NCI-H526 treated with DMSO at 0.1 percent for 48 hours (cell line): ENCODE results near the gene RYR1.
"Not testable (repeated sequence)": the region's sequence is repeated elsewhere in the genome, so short reads cannot be mapped to it uniquely, and the experiment has no call there.

ENCODE experiments used
- DNase-seq: peaks from one replicate; lab custom pipeline; 2025; lab: John Stamatoyannopoulos, UW

The RYR1 gene

GRCh38 chr19:38538793-38539528 lies 105.5 kb downstream of the RYR1 start:
- no peak for DNase-seq

GRCh38 chr19:38539751-38540150 lies 106.3 kb downstream of the RYR1 start:
- DNase-seq: no peak

GRCh38 chr19:38542040-38542439 lies 108.5 kb downstream of the RYR1 start:
- no peak for DNase-seq

GRCh38 chr19:38543286-38543806 lies 109.9 kb downstream of the RYR1 start:
- DNase-seq: no peak

DNA sequence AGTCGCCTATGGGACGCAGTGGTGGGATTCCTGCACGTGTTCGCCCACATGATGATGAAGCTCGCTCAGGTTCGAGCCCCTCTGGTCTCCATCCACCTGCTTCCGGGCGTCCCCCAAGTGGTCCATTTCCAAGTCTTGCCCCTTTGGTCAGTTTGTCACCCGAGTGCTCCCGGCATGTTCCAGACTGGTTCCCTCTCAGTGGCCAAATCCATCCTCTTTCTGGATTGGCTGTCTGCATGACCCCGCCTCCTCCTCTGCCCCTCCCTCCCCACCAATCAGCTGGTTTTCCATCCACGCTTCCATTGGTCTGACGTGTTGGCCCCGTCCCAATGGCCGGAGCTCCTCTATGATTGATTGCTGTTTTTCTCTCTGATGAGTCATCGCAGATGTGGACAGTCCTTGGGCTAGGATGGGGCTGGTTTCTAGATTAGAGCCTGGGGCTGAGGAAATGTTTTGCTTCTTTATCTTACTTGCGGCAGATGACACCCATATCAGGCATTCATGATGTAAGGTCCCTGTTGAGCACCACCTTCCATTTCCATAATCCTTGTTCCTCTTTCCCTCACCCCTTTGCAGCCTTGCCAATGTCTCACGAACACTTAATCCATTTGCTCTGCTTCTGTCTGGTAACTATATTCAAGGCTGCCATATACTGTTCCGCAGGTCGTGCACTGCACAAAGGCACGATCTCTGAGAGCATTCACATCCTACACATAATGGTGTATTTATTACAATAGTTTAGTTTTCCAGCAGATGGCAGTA lies 110.5 kb downstream of the RYR1 start:
- DNase-seq: peak; percentile 68

DNA sequence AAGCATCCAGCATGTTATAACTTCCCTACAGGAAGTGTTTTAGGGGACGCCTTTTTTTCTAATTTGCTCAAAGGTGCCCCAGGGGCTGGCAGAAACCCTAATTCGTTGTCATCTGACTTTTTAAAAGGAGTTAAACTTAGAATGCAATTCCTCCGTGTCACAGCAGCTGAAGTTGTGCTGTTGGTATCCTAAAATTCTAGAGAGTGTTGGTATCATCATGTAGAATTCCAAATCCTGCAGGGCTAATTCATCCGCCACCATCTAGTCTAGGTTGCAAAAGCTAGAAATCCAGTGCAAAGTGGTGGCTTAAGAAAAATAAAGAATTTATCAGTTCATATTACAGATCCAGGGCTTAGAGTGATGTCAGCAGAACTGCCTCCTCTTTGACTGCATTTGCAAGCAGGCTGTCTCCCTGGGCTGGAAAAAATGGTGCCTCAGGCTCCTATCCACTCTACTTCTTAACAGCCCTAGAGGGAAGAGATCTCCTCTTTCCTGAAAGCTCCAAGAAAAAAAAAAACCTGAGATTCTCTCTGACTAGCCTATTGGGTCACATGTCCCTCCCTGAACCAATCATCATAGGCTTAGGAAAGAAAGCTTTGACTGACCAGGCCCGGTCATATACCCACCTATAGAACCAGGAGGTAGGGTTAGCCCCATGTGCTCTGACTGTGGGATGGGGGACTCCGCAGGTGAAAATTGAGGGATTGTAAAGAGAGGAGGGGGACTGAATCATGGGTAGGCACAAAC lies 111.3 kb downstream of the RYR1 start:
- no peak for DNase-seq

DNA sequence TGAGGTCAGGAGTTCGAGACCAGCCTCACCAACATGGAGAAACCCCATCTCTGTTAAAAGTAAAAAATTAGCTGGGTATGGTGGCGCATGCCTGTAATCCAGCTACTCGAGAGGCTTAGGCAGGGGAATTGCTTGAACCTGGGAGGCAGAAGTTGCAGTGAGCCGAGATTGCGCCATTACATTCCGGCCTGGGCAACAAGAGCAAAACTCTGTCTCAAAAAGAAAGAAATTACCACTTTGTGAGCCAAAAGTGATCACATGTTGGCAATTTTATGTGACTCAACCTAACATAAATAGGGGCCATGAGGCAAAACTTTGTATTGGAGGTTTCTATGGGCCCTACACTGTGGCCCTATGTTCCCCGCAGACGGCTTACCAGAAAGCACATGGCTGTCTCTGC lies 112.1 kb downstream of the RYR1 start:
- DNase-seq: no peak

DNA sequence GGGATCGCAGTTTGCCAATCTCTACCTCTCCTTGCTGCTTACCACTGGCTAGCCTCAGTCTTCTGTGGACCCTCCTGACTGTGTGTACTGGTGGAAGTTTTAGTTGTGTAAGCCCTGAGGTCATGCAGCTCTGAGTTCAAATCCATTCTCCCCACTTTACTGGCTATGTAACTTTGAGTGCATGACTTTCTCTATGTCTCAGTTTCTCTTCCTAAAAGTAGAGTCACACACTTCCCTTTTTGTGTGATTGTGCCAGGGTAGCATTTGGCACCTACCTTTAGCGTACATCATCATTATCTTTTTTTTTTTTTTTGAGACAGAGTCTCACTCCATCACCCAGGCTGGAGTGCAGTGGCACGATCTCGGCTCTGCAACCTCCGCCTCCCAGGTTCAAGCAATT lies 113.9 kb downstream of the RYR1 start:
- no peak for DNase-seq

GRCh38 chr19:38549061-38549460 lies 115.6 kb downstream of the RYR1 start:
- no peak for DNase-seq

GRCh38 chr19:38549942-38550341 lies 116.5 kb downstream of the RYR1 start:
- no peak for DNase-seq

GRCh38 chr19:38550376-38550775 lies 116.9 kb downstream of the RYR1 start:
- DNase-seq: no peak

DNA sequence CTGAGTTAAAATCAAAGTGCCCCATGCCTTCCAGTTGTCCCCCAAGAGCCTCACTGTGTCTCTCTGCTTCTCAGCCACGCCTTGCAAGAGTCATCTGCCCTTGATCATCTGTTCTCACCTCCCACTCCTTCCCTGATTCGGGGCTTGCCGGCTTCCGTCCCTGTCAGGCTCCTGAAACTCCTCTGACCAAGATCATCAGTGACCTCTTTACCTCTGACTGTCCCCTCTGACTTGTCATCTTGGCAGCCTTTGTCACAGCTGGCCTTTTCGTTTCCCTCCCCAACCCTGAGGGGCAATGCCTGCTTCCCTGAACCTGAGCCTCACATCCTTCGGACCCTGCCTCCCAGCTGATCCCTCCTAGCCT lies 117.9 kb downstream of the RYR1 start:
- DNase-seq: no peak

DNA sequence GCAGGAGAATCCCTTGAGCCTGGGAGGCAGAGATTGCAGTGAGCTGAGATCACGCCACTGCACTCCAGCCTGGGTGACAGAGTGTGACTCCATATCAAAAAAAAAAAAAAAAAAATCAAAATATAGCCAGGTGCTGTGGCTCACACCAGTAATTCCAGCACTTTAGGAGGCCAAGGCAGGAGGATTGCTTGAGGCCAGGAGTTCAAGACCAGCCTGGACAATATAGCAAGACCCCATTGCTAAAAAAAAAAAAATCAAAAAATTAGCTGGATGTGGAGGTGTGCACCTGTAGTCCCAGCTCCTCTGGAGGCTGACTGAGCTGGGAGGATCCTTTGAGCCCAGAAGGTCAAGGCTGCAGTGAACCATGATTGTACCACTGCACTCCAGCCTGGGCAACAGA lies 119.7 kb downstream of the RYR1 start:
- not testable (repeated sequence) for DNase-seq

DNA sequence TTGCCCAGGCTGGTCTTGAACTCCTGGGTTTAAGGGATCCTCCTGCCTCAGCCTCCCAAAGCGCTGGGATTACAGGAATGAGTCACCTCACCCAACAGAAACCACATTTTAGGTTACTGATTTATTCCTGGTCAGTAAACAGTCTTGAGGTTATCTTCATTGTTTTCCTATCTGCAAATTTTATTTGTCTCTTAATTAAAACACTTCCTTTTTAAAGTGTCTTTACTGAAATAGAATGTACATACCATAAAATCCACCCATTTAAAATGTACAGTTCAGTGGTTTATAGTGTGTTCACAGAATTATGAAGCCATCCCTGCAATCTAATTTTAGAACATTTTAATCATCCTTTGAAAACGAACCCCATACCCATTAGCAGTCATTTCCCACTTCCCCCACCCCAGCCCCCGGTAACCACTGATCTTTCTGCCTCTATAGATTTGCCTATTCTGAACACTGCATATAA lies 121.2 kb downstream of the RYR1 start:
- no peak for DNase-seq

GRCh38 chr19:38555200-38555599 lies 121.7 kb downstream of the RYR1 start:
- no peak for DNase-seq

- no peak for DNase-seq
These were observed 123.2 kb downstream of the RYR1 start for GRCh38 chr19:38556521-38557174.

- no peak for DNase-seq
These were observed 123.8 kb downstream of the RYR1 start for GRCh38 chr19:38557205-38557799.

DNA sequence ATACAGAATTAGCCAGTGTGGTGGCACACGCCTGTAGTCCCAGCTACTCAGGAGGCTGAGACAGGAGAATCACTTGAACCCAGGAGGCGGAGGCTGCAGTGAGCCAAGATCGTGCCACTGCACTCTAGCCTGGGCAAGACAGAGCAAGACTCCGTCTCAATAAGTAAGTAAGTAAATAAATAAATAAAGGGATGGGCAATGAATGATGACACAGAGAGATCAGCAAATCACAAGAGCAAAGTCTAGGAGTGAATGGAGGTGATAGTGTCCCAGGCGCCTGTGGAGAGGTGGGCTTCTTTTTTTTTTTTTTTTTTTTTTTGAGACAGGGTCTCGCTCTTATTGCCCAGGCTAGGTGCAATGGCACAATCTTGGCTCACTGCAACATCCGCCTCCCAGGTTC lies 125.4 kb downstream of the RYR1 start:
- DNase-seq: not testable (repeated sequence)

DNA sequence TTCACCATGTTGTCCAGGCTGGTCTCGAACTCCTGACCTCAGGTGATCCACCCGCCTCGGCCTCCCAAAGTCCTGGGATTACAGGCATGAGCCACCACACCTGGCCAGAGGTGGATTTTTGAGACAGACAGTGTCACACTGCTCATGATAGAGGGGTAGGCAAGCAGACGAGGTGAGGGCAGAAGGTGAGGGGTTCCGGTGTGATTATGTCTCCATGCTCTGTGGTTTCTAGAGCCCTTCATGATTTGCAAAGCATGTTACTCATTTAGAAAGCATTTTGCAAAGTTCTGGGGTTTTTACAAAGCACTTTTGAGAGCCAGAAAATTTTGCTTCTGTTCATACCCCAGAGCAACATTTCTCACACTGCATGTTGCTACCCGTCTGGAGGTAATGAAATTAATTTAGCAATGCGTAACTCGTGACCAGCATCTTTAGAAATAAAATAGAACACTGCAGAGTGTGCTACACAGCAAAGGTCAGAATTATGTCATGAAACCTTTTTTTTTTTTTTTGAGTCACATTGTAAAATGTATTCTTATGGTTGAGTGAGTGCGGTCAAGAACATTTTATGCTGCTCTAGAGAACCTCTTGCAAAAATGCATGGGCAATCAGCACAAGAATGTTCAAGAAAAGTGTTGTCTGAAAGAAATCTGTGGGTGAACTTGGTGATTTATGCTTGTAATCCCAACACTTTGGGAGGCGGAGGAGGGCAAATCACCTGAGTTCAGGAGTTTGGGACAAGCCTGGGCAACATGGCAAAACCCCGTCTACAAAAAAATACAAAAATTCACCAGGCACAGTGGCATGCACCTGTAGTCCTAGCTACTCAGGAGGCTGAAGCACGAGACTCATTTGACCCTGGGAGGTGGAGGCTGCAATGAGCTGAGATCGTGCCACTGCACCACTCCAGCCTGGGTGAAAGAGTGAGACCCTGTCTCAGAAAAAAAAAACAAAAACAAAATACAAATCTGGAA lies 126.2 kb downstream of the RYR1 start:
- DNase-seq: no peak

GRCh38 chr19:38561053-38561606 lies 127.6 kb downstream of the RYR1 start:
- no peak for DNase-seq
